ENCODE results near the gene PLD2. TPM values are rescaled to one million over a fixed set of nuclear protein-coding genes. Genes with fewer than 3 reads are reported as not detected.

The PLD2 gene
- total RNA-seq, 1 experiment from 2014 or later = 14.8 TPM

GRCh38 chr17:4872786-4873185 is 65.8 kb downstream of the PLD2 start:
- no peaks in the 10 kb centered on the region for H3K36me3 ChIP-seq
- no peak overlapping the region for H3K27ac ChIP-seq
- H3K4me3 ChIP-seq = no peak overlapping the region
- no peaks in the 10 kb centered on the region for H3K9me3 ChIP-seq (replicated peaks)
- no peak for DNase-seq
- H3K4me1 ChIP-seq = no peaks in the 10 kb centered on the region
- no peaks in the 10 kb centered on the region for H3K27me3 ChIP-seq

Other genes starting within 250 kb of the PLD2 start
- not detected in 2 replicates for gene GGT6, start 246.6 kb upstream of the PLD2 start, total RNA-seq (2014; rRNA removed; shearing (Covaris generic))
- 0.23 TPM in 1 of 2 replicates, not detected in the other for gene SMTNL2, start 222.6 kb upstream of the PLD2 start, total RNA-seq (2014; rRNA removed; shearing (Covaris generic))
- gene ALOX15, start 165.5 kb upstream of the PLD2 start, total RNA-seq (2014; rRNA removed; shearing (Covaris generic)) = 3.0 and 3.6 TPM in 2 replicates
- 23.6 and 27.2 TPM in 2 replicates for gene PELP1, start 103.0 kb upstream of the PLD2 start, total RNA-seq (2014; rRNA removed; shearing (Covaris generic))
- 23.3 and 23.9 TPM in 2 replicates for gene ARRB2, start 96.5 kb upstream of the PLD2 start, total RNA-seq (2014; rRNA removed; shearing (Covaris generic))
- gene MED11, start 75.7 kb upstream of the PLD2 start, total RNA-seq (2014; rRNA removed; shearing (Covaris generic)) = 5.5 and 5.6 TPM in 2 replicates
- gene ZMYND15, start 67.3 kb upstream of the PLD2 start, total RNA-seq (2014; rRNA removed; shearing (Covaris generic)) = not detected in 2 replicates
- gene CXCL16, start 67.2 kb upstream of the PLD2 start, total RNA-seq (2014; rRNA removed; shearing (Covaris generic)) = not detected in 2 replicates
- not detected in 2 replicates for gene TM4SF5, start 35.3 kb upstream of the PLD2 start, total RNA-seq (2014; rRNA removed; shearing (Covaris generic))
- 4.3 and 8.3 TPM in 2 replicates for gene VMO1, start 20.8 kb upstream of the PLD2 start, total RNA-seq (2014; rRNA removed; shearing (Covaris generic))
- gene GLTPD2, start 18.2 kb upstream of the PLD2 start, total RNA-seq (2014; rRNA removed; shearing (Covaris generic)) = not detected in 2 replicates
- 120 and 135 TPM in 2 replicates for gene PSMB6, start 11.0 kb upstream of the PLD2 start, total RNA-seq (2014; rRNA removed; shearing (Covaris generic))
- gene MINK1, start 26.2 kb downstream of the PLD2 start, total RNA-seq (2014; rRNA removed; shearing (Covaris generic)) = 12.2 and 12.4 TPM in 2 replicates
- 0.16 and 0.20 TPM in 2 replicates for gene C17orf107, start 92.4 kb downstream of the PLD2 start, total RNA-seq (2014; rRNA removed; shearing (Covaris generic))
- 0.10 and 0.20 TPM in 2 replicates for gene CHRNE, start 95.9 kb downstream of the PLD2 start, total RNA-seq (2014; rRNA removed; shearing (Covaris generic))
- not detected in 2 replicates for gene GP1BA, start 125.1 kb downstream of the PLD2 start, total RNA-seq (2014; rRNA removed; shearing (Covaris generic))
- 43.9 and 45.3 TPM in 2 replicates for gene SLC25A11, start 132.9 kb downstream of the PLD2 start, total RNA-seq (2014; rRNA removed; shearing (Covaris generic))
- gene RNF167, start 133.1 kb downstream of the PLD2 start, total RNA-seq (2014; rRNA removed; shearing (Covaris generic)) = 35.7 and 38.7 TPM in 2 replicates
- 1,061 and 1,115 TPM in 2 replicates for gene PFN1, start 141.4 kb downstream of the PLD2 start, total RNA-seq (2014; rRNA removed; shearing (Covaris generic))
- 124 and 129 TPM in 2 replicates for gene ENO3, start 144.0 kb downstream of the PLD2 start, total RNA-seq (2014; rRNA removed; shearing (Covaris generic))
- 36.8 and 39.1 TPM in 2 replicates for gene SPAG7, start 160.7 kb downstream of the PLD2 start, total RNA-seq (2014; rRNA removed; shearing (Covaris generic))
- 3.7 and 3.9 TPM in 2 replicates for gene CAMTA2, start 180.5 kb downstream of the PLD2 start, total RNA-seq (2014; rRNA removed; shearing (Covaris generic))
- gene INCA1, start 190.4 kb downstream of the PLD2 start, total RNA-seq (2014; rRNA removed; shearing (Covaris generic)) = not detected in 2 replicates
- 24.2 and 32.7 TPM in 2 replicates for gene KIF1C, start 190.8 kb downstream of the PLD2 start, total RNA-seq (2014; rRNA removed; shearing (Covaris generic))
- gene SLC52A1, start 228.3 kb downstream of the PLD2 start, total RNA-seq (2014; rRNA removed; shearing (Covaris generic)) = not detected in 2 replicates

All from SJCRH30 (cell line).